ELR (cell line): Measurements from ENCODE around the gene PDE4DIP.
"Not testable (repeated sequence)": the region's sequence is repeated elsewhere in the genome, so short reads cannot be mapped to it uniquely, and the experiment has no call there.

Source experiments
- DNase-seq: peaks from one replicate; pipeline ENCODE4 v3.0.0-alpha.2; 2015; ENCODE audit warnings: low read depth

The PDE4DIP gene

DNA sequence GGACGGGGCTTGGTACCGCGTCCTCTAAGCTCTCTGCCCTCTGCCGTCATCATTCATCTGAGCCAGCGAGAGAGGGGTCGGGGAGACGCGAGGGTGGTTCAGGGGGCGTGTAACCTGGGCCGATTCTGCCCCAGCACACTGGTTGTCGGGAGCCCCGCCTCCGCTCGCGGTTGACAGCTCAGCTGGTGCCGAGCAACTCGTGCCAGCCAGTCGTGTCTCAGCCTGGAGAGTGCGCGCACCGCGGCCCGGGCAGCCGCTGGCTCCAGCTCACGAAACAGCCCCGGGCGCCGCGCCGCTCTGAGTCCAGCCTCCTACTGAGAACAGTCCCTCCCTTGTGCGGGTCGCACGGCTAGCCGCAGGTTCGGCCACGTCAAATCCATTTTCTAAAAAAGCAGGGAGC, at the start of gene PDE4DIP:
Gene PDE4DIP, plus strand, starts transcription at position 209 of the 400 bp plus-strand sequence. CDS start 347 bp downstream, outside the sequence.
- not testable (repeated sequence) for DNase-seq

GRCh38 chr1:148808268-148808928, 35.8 kb upstream of the PDE4DIP start:
- DNase-seq: not testable (repeated sequence)

DNA sequence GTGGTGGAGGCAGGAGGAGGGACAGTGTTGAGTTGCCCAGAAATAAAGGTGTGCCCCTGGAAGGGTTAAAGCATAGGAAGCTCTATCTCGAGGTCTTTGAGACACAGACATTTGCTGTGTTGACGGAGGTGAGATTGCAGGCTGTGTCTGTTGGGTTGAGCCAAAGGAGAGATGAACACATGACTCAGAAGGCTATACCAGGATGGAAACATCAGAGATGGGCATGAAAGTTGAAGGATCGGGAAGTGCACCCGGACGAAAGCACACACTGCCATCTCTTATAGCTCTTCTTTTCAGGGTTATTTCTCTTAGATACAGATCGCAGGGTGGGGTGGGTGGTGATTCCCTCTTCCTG, 35.3 kb upstream of the PDE4DIP start:
- not testable (repeated sequence) for DNase-seq

DNA sequence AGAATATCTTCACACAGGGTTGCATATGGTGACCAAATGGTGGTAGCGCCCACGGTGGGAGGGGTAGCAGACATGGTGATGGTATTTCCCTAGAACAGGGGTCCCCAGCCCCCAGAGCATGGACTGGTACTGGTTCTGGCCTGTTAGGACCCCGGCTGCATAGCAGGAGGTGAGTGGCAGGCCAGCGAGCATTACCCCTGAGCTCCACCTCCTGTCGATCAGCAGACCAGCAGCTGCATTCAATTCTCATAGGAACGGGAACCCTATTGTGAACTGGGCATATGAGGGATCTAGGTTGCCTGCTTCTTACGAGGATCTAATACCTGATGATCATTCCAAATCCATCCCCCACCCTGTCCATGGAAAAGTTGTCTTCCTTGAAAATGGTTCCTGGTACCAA, 22.0 kb upstream of the PDE4DIP start:
- not testable (repeated sequence) for DNase-seq

- DNase-seq: not testable (repeated sequence)
These were observed 20.4 kb upstream of the PDE4DIP start for GRCh38 chr1:148823822-148824221.

GRCh38 chr1:148825029-148825428, 19.2 kb upstream of the PDE4DIP start:
- DNase-seq: not testable (repeated sequence)

DNA sequence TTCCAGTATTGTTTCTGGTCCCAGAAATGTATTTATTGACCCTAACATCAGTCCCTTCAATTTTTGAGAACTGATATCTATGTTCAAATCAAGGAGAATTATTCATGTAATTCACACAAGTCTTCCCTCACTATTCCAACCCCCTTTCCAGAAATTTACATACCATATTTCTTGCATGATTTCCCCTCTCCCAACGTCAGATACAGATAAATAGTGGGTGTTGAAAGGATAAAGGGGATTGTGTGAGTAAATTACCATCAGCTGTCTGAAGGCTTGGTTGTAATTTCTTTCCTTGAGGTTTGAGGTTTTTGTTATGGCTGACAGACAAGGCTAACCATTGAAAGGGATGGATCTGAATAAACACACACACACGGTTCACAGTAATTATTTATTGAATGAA, 15.7 kb upstream of the PDE4DIP start:
- not testable (repeated sequence) for DNase-seq

GRCh38 chr1:148828962-148829361, 15.3 kb upstream of the PDE4DIP start:
- not testable (repeated sequence) for DNase-seq

DNA sequence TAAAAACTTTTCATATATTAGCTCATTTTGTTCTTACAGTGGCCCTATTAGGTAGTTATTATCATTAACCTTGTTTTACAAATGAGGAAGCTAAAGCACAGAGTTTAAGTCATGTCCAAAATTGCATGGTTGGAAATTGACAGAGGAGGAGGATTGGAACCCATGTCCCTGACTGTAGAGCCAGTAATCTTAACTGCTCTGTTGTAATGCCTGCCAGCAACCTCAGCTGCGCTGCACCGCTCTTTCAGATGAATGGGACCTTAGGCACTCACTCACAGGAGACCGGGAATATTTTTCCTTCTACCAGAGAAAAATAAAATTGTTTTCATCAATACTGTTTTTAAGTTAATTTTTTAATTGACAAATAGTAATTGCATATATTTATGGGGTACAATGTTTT, 14.9 kb upstream of the PDE4DIP start:
- DNase-seq: not testable (repeated sequence)

DNA sequence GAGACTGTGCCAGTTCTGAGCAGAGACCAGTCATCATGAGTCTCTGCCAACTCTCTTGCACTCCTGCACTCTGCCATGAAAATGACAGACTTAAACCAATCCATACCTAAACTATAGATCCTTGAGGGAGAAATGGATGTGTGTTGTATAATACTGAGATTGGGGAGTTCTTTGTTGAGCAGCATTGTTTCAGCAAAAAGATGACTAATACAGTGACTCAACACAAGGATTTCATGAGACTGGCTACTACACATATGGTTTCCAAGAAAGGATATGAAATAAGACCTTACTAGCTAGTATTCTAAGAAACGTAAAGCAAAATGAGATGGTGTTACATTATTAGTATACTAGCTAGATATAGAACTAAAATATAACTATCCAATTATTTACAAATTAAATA, 3.0 kb upstream of the PDE4DIP start:
- DNase-seq: not testable (repeated sequence)

GRCh38 chr1:148844651-148845050, 423 bp downstream of the PDE4DIP start:
- not testable (repeated sequence) for DNase-seq

DNA sequence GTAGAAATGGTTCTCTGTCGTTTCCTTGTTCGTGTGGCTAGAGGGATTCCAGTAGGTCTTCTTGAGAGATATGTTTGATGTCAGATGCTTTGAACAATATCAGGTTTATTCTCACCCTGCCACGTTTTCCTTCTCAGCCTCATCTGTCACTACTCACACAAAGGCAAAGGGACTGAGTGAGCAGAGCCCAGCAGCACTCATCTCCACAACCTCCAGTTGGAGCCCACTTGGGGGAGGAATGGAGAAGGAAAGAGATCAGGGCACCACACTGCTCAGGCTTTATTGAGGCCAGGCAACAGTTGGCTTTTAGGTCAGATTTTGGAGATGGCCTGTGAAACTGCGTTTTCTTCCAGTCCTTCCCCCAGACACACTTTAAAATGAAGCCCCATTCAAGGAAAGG, 840 bp downstream of the PDE4DIP start:
- DNase-seq: not testable (repeated sequence)

DNA sequence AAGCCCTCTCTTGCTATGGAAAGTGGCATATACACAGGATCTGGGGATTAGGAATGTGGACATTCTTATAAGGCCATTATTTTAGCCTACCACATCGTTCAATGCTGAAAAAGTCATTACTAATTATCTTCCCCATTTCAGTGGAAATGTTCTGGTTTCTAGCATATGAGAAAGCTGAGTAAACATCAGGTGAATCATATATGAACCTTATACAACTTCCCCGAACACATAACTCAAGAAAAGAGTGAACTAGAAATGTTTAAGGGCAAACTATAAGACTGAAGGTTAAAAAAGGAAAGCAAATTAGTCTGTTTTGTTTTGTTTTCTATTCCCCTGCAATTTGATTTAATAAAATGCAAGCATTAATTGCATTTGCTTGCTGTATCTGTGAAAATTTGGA, 6.1 kb downstream of the PDE4DIP start:
- not testable (repeated sequence) for DNase-seq

GRCh38 chr1:148850840-148851239, 6.6 kb downstream of the PDE4DIP start:
- not testable (repeated sequence) for DNase-seq

- DNase-seq: not testable (repeated sequence)
These were observed 7.5 kb downstream of the PDE4DIP start for GRCh38 chr1:148851684-148852083.

- DNase-seq: not testable (repeated sequence)
These were observed 9.1 kb downstream of the PDE4DIP start for GRCh38 chr1:148853363-148853762.

DNA sequence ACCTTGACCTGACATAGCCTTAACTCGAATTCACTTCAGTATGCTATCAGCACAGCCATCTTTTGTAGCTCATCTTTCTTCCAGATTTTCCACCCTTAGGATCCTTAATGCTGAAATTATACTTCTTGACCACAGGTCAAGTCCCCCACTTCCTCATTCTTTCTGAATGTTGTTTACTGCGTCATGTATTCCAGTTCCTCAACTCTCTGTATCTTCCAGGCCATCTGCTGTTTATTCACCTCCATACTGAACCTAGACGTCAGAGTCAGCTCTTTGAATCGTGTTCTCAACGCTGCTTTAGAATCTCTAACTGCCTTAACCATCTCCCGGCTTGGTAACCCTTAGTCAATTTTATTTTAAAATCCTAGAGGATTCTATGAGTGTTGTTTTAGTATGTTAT, 9.8 kb downstream of the PDE4DIP start:
- not testable (repeated sequence) for DNase-seq

GRCh38 chr1:148855367-148855766, 11.1 kb downstream of the PDE4DIP start:
- DNase-seq: not testable (repeated sequence)

GRCh38 chr1:148860049-148860448, 15.8 kb downstream of the PDE4DIP start:
- not testable (repeated sequence) for DNase-seq

- DNase-seq: not testable (repeated sequence)
These were observed 16.5 kb downstream of the PDE4DIP start for GRCh38 chr1:148860579-148861259.

GRCh38 chr1:148862590-148862989, 18.4 kb downstream of the PDE4DIP start:
- DNase-seq: not testable (repeated sequence)

DNA sequence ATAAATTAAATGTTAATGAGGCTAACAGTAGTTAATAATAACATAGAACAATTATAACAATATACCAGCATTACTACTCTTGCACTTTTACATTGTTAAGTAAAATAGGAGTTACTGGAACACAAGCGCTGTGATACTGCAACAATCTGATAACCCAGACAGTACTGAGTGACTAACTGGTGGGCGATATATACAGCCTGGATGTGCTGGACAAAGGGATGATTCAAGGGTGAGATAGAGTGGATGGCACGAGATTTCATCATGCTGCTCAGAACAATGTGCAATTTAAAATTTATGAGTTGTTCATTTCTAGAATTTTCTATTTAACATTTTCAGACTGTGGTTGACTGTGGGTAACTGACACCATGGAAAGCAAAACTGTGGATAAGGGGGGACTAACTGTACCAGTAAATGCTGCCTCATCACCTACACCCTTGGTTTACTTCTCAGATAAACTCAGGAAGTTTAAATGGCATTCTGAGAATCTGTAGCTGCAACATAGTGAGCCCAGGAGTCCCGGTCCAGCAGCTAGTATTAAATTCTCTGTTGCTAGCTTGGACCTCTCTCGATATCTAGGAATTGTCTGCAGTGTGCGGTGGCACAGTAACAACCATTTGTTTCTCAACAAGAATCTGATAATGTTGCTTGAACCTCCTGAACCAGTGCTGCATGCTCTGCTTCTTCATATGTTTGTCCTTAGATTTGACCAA, 24.9 kb downstream of the PDE4DIP start:
- DNase-seq: not testable (repeated sequence)

GRCh38 chr1:148869634-148869961, 25.4 kb downstream of the PDE4DIP start:
- not testable (repeated sequence) for DNase-seq
